Hepatocyte (in vitro differentiated cells): ENCODE results near the gene BOK. TPM values are rescaled to one million over a fixed set of nuclear protein-coding genes. Genes with fewer than 3 reads are reported as not detected.

Experiments used
- DNase-seq: peaks from one replicate; pipeline ENCODE4 v3.0.0-alpha.2; 2016; ENCODE audit warnings: low spot score
- H2AFZ ChIP-seq: fragments of 200-600 bp; sonication (generic); 2 replicates; pipeline ENCODE4 v1.6.0; 2016; ENCODE audit warnings: antibody characterized with exemption, mild to moderate bottlenecking
- H3K27ac ChIP-seq: fragments of 200-600 bp; sonication (generic); 2 replicates; pipeline ENCODE4 v1.5.1; 2016; ENCODE audit warnings: mild to moderate bottlenecking
- H3K27me3 ChIP-seq: fragments of 200-600 bp; sonication (generic); 2 replicates; pipeline ENCODE4 v1.6.1; 2016
- H3K36me3 ChIP-seq: fragments of 200-600 bp; sonication (generic); replicated peaks from 2 replicates; pipeline ENCODE4 v1.5.1; 2016; ENCODE audit warnings: low read depth; ENCODE audit not compliant: insufficient read depth
- H3K4me1 ChIP-seq: fragments of 200-600 bp; sonication (generic); 2 replicates; pipeline ENCODE4 v1.5.1; 2016; ENCODE audit warnings: mild to moderate bottlenecking, moderate library complexity; ENCODE audit not compliant: insufficient read depth
- H3K4me2 ChIP-seq: fragments of 200-600 bp; sonication (generic); 2 replicates; pipeline ENCODE4 v1.6.0; 2016
- H3K4me3 ChIP-seq: fragments of 200-600 bp; sonication (generic); 2 replicates; pipeline ENCODE4 v1.5.1; 2016; ENCODE audit warnings: mild to moderate bottlenecking
- H3K79me2 ChIP-seq: fragments of 200-600 bp; sonication (generic); 2 replicates; pipeline ENCODE4 v1.6.0; 2017; ENCODE audit warnings: mild to moderate bottlenecking
- H3K9me2 ChIP-seq: fragments of 200-600 bp; sonication (generic); replicated peaks from 2 replicates; pipeline ENCODE4 v1.6.0; 2017; ENCODE audit warnings: mild to moderate bottlenecking; ENCODE audit not compliant: insufficient read depth
- H3K9me3 ChIP-seq: fragments of 200-600 bp; sonication (generic); 2 replicates; pipeline ENCODE4 v1.5.1; 2016; ENCODE audit warnings: low read depth, mild to moderate bottlenecking
- H4K20me1 ChIP-seq: fragments of 200-600 bp; sonication (generic); 2 replicates; pipeline ENCODE4 v1.6.0; 2016; ENCODE audit warnings: mild to moderate bottlenecking; ENCODE audit not compliant: insufficient read depth, poor library complexity, severe bottlenecking
- EZH2 ChIP-seq: fragments of 200-600 bp; sonication (generic); IDR thresholded peaks from 2 replicates; pipeline ENCODE4 v1.6.1; 2016; ENCODE audit warnings: antibody characterized with exemption, mild to moderate bottlenecking, borderline replicate concordance
- EZH2phosphoT487 ChIP-seq: fragments of 200-600 bp; sonication (generic); IDR thresholded peaks from one replicate; pipeline ENCODE4 v1.6.1; 2018; ENCODE audit warnings: antibody characterized with exemption, mild to moderate bottlenecking, low read depth, moderate library complexity; ENCODE audit not compliant: unreplicated experiment, severe bottlenecking
- WGBS: methylation state at CpG from one replicate; pipeline ENCODE4 v1.1.6; 2016; ENCODE audit warnings: low lambda C conversion rate; ENCODE audit errors: missing lambda C conversion rate; 5-methylcytosine and 5-hydroxymethylcytosine counted together
- polyA plus RNA-seq: library from polyadenylated mRNA; unstranded; fragments of >200 nt; fragmentation: Nextera tagmentation; extraction: Ambion mirVana; gene quantifications from 2 replicates; pipeline ENCODE4 v1.2.1, GENCODE V29; 2016
- total RNA-seq: library from RNA; depleted of rRNA; stranded (reverse); fragments of >200 nt; gene quantifications from 2 replicates; pipeline ENCODE4 v1.2.3, GENCODE V29; 2014
- TF ChIP-seq, protein P1 (sequence below): fragments of 200-600 bp; sonication (generic); IDR thresholded peaks from 2 replicates; pipeline ENCODE4 v1.5.1; 2016; ENCODE audit warnings: antibody characterized with exemption, mild to moderate bottlenecking; ENCODE audit not compliant: poor library complexity

The BOK gene
- total and polyA plus RNA-seq, 2 experiments from 2014 or later, result 24.2 to 26.5 TPM

DNA sequence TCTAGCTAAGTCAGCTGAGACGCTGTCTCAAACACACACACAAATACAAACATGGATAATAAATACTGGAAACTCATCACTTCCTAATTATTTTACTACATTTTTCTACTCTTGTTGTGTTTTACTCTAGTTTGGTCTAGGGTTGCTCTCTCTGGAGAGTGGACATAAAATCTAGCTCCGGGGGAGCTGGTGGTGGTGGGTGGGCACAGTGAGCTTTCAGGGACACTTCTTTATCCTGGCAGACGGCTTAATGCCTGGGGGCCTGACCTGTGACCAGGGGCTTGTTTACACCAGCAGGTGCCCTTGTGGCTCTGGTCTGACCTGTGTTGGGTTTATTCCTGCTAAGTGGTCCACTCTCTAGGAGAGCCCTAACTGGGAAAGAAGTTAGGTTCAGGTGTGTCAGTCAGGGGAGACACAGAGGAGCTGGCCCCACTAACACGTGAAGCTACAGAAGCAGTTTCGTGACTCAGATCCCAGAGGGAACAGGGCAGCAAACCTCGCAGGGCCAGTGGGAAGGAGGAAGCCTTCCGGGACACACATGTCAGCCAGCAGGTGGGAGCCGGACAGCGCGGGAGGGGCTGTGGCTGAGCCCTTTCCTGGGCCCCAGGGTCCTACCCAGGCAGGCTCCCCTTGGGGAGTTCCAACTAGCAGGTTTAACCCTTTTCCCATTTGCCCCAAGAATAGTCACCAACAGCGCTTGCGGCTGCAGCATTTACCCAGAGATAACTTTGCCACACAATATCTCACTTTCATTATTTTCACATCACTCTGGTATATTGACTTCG is 22.5 kb upstream of the BOK start:
- Histone ChIP-seq H2AFZ (no peak overlapping the region), H3K27ac (no peak overlapping the region), H3K9me2 (no peaks in the 10 kb centered on the region), H3K36me3 (no peaks in the 10 kb centered on the region), H3K27me3 (no peaks in the 10 kb centered on the region), H3K4me3 (no peak overlapping the region), H3K4me1 (peaks cover 7% of the 10 kb centered on the region), H4K20me1 (no peaks in the 10 kb centered on the region), H3K4me2 (no peak overlapping the region), H3K79me2 (no peaks in the 10 kb centered on the region), H3K9me3 (no peaks in the 10 kb centered on the region)
- no peak for DNase-seq
- TF ChIP-seq EZH2phosphoT487 (no peak), EZH2 (no peak)
- TF ChIP-seq, protein P1, sequence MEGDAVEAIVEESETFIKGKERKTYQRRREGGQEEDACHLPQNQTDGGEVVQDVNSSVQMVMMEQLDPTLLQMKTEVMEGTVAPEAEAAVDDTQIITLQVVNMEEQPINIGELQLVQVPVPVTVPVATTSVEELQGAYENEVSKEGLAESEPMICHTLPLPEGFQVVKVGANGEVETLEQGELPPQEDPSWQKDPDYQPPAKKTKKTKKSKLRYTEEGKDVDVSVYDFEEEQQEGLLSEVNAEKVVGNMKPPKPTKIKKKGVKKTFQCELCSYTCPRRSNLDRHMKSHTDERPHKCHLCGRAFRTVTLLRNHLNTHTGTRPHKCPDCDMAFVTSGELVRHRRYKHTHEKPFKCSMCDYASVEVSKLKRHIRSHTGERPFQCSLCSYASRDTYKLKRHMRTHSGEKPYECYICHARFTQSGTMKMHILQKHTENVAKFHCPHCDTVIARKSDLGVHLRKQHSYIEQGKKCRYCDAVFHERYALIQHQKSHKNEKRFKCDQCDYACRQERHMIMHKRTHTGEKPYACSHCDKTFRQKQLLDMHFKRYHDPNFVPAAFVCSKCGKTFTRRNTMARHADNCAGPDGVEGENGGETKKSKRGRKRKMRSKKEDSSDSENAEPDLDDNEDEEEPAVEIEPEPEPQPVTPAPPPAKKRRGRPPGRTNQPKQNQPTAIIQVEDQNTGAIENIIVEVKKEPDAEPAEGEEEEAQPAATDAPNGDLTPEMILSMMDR, result no peak
- WGBS, result 71% methylated on average over 13 of the region's 13 CpGs

DNA sequence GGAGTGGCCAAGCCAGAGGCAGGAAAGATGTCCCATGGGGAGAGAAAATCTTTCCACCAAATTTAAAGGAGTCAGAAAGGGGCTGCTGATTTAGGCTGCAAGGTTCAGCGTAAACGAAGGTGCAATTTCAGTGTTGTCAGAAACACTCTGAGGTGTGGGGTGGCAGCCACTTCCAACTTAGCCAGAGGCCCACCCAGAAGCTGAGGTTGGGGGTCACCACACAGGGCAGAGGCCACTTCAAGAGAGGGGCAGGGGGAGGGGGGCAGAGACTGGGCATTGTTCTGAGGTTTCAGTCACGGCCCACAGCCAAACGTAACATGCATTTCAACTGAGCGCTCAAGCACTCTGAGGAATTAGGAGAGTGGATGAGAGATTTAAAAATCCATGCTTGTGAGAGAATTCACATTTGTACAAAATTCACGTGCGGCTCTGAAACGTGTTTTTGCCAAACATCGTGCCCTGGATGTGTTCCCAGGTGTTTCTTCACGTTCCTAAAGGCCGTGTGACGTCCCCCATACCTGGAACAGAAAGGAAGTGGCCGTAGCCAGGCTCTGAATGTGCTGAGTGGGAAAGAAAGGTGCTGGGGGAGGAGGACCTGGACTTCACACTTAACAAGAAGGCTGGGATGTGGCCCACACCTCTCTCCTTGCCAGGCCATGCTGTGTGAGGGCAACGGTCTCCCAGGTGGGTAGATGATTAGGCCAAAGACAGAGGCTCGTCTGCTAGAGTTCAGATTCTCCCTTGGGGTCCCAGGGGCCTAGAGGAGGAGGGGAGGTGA is 19.5 kb upstream of the BOK start:
- Histone ChIP-seq H3K9me2 (no peaks in the 10 kb centered on the region), H3K4me2 (no peak overlapping the region), H3K27ac (no peak overlapping the region), H3K36me3 (no peaks in the 10 kb centered on the region), H3K79me2 (no peaks in the 10 kb centered on the region), H3K4me3 (no peak overlapping the region), H2AFZ (no peak overlapping the region), H3K9me3 (no peaks in the 10 kb centered on the region), H3K4me1 (peaks cover 14% of the 10 kb centered on the region), H3K27me3 (peaks cover 14% of the 10 kb centered on the region), H4K20me1 (no peaks in the 10 kb centered on the region)
- no peak for DNase-seq
- 94% methylated on average over 15 of the region's 15 CpGs for WGBS
- TF ChIP-seq EZH2, result no peak
- TF ChIP-seq, protein P1, result no peak
- no peak for TF ChIP-seq EZH2phosphoT487

DNA sequence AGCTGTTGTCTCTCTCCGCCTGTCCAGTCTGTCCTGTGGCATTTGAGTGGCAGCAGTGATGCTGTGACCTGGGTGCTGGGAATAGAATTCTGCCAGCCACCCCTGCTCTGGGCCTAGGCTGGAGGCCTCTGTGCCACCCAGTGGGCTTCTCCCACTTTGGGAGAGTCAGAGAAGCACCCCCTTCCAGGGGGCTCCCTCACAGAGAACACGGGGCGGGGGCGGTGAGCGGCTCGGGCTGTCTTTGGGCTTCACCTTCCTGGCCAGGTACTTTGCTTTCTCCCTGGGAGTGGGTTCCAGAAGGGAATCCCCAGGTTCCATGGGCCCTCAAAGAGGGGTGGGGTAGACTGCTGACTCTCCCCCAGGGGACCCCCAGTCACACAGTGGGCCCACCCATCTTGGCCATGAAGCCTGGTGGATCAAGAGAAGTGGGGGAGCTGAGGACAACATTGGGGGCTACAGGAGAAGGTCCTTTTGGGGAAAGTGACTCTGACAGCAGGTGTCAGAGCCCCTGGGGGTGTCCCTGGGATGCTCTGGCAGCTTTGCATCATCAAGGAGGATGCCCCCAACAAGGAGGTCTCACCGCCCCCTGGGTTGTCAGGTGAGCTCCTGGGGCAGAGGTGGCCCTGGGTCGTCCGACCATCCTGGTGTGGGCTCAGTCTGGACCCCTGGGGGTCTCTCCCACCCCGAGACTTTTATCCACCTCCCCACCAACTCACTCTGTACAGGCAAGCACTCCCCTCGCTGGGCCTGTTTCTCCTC is 18.8 kb upstream of the BOK start:
- no peaks in the 10 kb centered on the region for H3K9me2 ChIP-seq
- no peak overlapping the region for H3K4me2 ChIP-seq
- no peaks in the 10 kb centered on the region for H3K79me2 ChIP-seq
- H4K20me1 ChIP-seq, result no peaks in the 10 kb centered on the region
- H3K36me3 ChIP-seq, result no peaks in the 10 kb centered on the region
- H3K27ac ChIP-seq, result no peak overlapping the region
- no peaks in the 10 kb centered on the region for H3K9me3 ChIP-seq
- WGBS, result 97% methylated on average over 11 of the region's 11 CpGs
- DNase-seq, result no peak
- no peak overlapping the region for H2AFZ ChIP-seq
- TF ChIP-seq, protein P1, result no peak
- TF ChIP-seq EZH2, result no peak
- no peak for TF ChIP-seq EZH2phosphoT487
- H3K4me1 ChIP-seq, result peaks cover 14% of the 10 kb centered on the region
- H3K27me3 ChIP-seq, result peaks cover 14% of the 10 kb centered on the region
- no peak overlapping the region for H3K4me3 ChIP-seq
